Cerebellar nuclear complex (tissue), 1 donor: ENCODE data around the gene SMARCD1.

Experiments
- DNase-seq, 2 experiments: peaks; one replicate each; lab custom pipeline; 2025; lab: John Stamatoyannopoulos, UW

SMARCD1 gene

GRCh38 chr12:50104417-50105366 is 19.6 kb downstream of the SMARCD1 start:
- DNase-seq, result no peak

GRCh38 chr12:50105913-50106450 is 20.8 kb downstream of the SMARCD1 start:
- DNase-seq, result no peak

GRCh38 chr12:50106907-50107306 is 21.8 kb downstream of the SMARCD1 start:
- DNase-seq, result no peak

- no peak for DNase-seq
These were observed 22.5 kb downstream of the SMARCD1 start for GRCh38 chr12:50107416-50108268.

GRCh38 chr12:50109319-50109718 is 24.2 kb downstream of the SMARCD1 start:
- no peak for DNase-seq

GRCh38 chr12:50110127-50110761 is 25.1 kb downstream of the SMARCD1 start:
- no peak for DNase-seq

- DNase-seq, result peak in 1 of 2 experiments; percentile 37
These were observed 25.7 kb downstream of the SMARCD1 start for GRCh38 chr12:50110762-50111351.

GRCh38 chr12:50111395-50111692 is 26.2 kb downstream of the SMARCD1 start:
- no peak for DNase-seq

GRCh38 chr12:50111693-50112455 is 26.7 kb downstream of the SMARCD1 start, which contains the start of gene COX14:
Gene COX14, plus strand, starts transcription at chr12:50112236. Its CDS starts 7,808 bp downstream, at chr12:50120044.
- peak; percentile 98 to 100 for DNase-seq

GRCh38 chr12:50112456-50113218 is 27.5 kb downstream of the SMARCD1 start:
- no peak for DNase-seq

DNA sequence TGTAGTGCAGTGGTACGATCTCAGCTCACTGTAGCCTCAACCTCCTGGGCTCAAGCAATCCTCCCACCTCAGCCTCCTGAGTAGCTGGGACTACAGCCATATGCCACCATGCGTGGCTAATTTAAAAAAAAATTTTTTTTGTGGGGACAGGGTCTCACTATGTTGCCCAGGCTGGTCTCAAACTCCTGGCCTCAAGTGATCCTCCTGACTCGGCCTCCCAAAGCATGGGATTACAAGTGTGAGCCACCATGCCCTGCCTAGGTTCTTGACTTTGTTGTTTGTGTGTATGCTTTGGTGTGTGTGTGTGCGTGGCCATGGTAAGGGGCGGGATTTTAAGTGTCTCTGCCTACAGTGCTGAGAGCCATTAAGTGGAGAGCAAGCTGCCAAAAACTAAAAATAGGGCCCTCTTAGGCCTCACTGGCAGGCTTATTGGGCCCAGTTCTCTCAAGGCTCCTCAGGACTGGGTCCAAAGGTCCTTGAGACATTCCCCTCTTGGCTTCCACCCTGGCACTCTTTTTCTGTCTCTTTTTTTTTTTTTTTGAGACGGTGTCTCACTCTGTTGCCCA is 32.0 kb downstream of the SMARCD1 start:
- DNase-seq, result no peak

DNA sequence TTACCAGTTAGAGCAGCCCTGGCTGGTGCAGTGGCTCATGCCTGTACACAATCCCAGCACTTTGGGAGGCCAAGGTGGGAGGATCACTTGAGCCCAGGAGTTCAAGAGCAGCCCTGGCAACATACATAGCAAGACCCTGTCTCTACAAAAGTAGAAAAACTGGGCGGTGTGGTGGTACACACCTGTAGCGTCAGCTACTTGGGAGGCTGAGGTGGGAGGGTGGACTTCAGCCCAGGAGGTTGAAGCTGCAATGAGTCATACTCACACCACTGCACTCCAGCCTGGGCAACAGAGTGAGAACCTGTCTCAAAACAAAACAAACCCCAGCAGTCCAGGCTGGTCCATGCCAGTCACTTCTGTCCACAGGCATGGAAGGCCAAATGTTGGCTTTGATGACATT is 34.2 kb downstream of the SMARCD1 start:
- no peak for DNase-seq

GRCh38 chr12:50120521-50120920 is 35.4 kb downstream of the SMARCD1 start:
- DNase-seq, result no peak

DNA sequence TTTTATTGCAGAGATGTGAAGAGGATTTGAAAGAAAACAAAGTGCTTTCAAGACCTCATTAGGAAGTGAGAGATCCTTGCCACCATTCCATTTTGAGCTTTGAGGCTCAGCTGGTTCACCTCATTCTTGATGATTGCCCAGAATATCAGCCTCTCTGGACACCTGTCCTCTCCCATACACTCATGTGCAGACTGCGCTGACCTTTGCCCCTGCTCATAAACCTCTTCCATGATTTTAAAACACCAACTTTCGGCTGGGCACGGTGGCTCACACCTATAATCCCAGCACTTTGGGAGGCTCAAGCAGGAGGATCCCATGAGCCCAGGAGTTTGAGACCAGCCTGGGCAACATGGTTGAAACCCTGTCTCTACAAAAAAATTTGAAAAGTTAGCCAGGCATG is 35.8 kb downstream of the SMARCD1 start:
- DNase-seq, result no peak

- no peak for DNase-seq
These were observed 36.5 kb downstream of the SMARCD1 start for GRCh38 chr12:50121641-50122040.

- no peak for DNase-seq
These were observed 38.1 kb downstream of the SMARCD1 start for GRCh38 chr12:50123203-50123602.

DNA sequence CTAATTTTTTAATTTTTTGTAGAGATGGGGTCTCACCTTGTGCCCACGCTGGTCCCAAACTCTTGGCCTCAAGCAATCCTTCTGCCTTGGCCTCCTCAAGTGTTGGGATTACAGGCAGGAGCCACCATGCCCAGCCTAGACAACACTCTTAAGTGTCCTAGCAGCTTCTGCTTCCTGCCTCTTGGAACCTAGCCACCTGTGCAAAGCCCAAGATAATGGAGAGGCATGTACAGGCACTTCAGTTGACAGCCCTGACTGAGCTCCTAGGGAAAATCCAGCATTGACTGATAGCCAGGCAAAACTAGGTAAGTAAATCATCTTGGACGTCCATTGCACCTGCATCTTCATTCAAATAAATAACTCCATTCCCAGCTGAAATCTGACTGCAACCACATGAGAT is 42.4 kb downstream of the SMARCD1 start:
- no peak for DNase-seq

DNA sequence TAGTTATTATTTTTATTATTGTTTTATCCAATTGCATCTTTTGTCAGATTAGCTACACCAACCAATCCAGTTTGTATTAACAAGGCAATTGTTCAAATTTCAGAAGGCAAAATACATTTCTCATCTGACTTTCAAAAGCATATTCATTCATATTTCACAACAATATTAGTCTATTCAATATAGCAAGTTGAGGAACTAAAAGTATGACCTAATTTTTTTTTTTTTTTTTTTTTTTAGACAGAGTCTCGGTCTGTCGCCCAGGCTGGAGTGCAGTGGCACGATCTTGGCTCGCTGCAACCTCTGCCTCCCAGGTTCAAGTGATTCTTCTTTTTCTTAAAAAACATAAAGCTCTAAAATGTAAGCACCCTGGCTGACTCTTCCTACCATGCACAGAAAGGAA is 44.1 kb downstream of the SMARCD1 start:
- DNase-seq, result no peak

GRCh38 chr12:50132505-50133135 is 47.5 kb downstream of the SMARCD1 start:
- DNase-seq, result peak in 1 of 2 experiments; percentile 21
